Liver (tissue), 9 donors: Measurements from ENCODE around the gene NYAP1. TPM values are rescaled to one million over a fixed set of nuclear protein-coding genes. Genes with fewer than 3 reads are reported as not detected.

Experiments
- DNase-seq: peaks from one replicate; pipeline ENCODE4 v3.0.0-alpha.2; 2017; ENCODE audit warnings: low spot score
- H3K27ac ChIP-seq, 2 donors: one replicate each; pipeline ENCODE4 v1.7.0; 2013; ENCODE audit warnings: inconsistent platforms in 2 of 2, low read length in 2 of 2, control low read depth in 1 of 2, low read depth in 1 of 2, mild to moderate bottlenecking in 1 of 2
- H3K27me3 ChIP-seq, 4 donors: one replicate each; pipeline versions ENCODE4 v1.6.1 to v1.7.0; 2013; ENCODE audit warnings: low read length in 3 of 4, inconsistent platforms in 1 of 4, mild to moderate bottlenecking in 1 of 4, moderate library complexity in 1 of 4; ENCODE audit not compliant: control insufficient read depth in 4 of 4, insufficient read depth in 4 of 4
- H3K36me3 ChIP-seq, 4 donors: one replicate each; pipeline versions ENCODE4 v1.6.1 to v1.7.0; 2013; ENCODE audit warnings: low read length in 3 of 4, mild to moderate bottlenecking in 3 of 4, low read depth in 1 of 4, moderate library complexity in 1 of 4; ENCODE audit not compliant: control insufficient read depth in 4 of 4, insufficient read depth in 3 of 4
- H3K4me1 ChIP-seq, 4 donors: one replicate each; pipeline versions ENCODE4 v1.6.1 to v1.7.0; 2013; ENCODE audit warnings: low read length in 3 of 4, mild to moderate bottlenecking in 3 of 4, moderate library complexity in 1 of 4; ENCODE audit not compliant: control insufficient read depth in 4 of 4, insufficient read depth in 4 of 4
- H3K4me3 ChIP-seq, 3 donors: one replicate each; pipeline versions ENCODE4 v1.6.1 to v1.7.0; 2013; ENCODE audit warnings: low read length in 3 of 3, control low read depth in 1 of 3, low read depth in 1 of 3, mild to moderate bottlenecking in 1 of 3
- H3K9ac ChIP-seq, 2 donors: one replicate each; pipeline ENCODE4 v1.7.0; 2013; ENCODE audit warnings: low read length in 2 of 2, mild to moderate bottlenecking in 2 of 2, moderate library complexity in 2 of 2, control low read depth in 1 of 2, low read depth in 1 of 2
- H3K9me3 ChIP-seq, 4 donors: one replicate each; pipeline versions ENCODE4 v1.6.1 to v1.7.0; 2013; ENCODE audit warnings: low read length in 3 of 4; ENCODE audit not compliant: control insufficient read depth in 4 of 4
- ATF3 ChIP-seq: IDR thresholded peaks from 2 replicates; pipeline ENCODE4 v1.6.1; 2016; ENCODE audit warnings: antibody characterized with exemption
- CTCF ChIP-seq: fragments of 150-350 bp; IDR thresholded peaks from 2 replicates; pipeline ENCODE4 v1.5.1; 2017; ENCODE audit warnings: improper control_type of control experiment, low read depth, low read length; ENCODE audit not compliant: missing input control
- EGR1 ChIP-seq, 2 donors: IDR thresholded peaks; 2 replicates each; pipeline ENCODE4 v1.6.1; 2016 to 2018; ENCODE audit warnings: antibody characterized with exemption in 2 of 2, low read depth in 2 of 2
- FOXA1 ChIP-seq: IDR thresholded peaks from 2 replicates; pipeline ENCODE4 v1.6.1; 2016; ENCODE audit warnings: antibody characterized with exemption
- FOXA2 ChIP-seq: IDR thresholded peaks from 2 replicates; pipeline ENCODE4 v1.6.1; 2016; ENCODE audit warnings: antibody characterized with exemption
- GABPA ChIP-seq, 2 donors: IDR thresholded peaks in 1 of 2; conservative IDR thresholded peaks in 1 of 2; 2 replicates each; pipeline ENCODE4 v1.6.1; 2016; ENCODE audit warnings: antibody characterized with exemption in 2 of 2, mild to moderate bottlenecking in 1 of 2, moderate library complexity in 1 of 2
- HNF4A ChIP-seq, 2 donors: conservative IDR thresholded peaks; 2 replicates each; pipeline ENCODE4 v1.6.1; 2016; ENCODE audit warnings: antibody characterized with exemption in 2 of 2, mild to moderate bottlenecking in 2 of 2
- MAX ChIP-seq: IDR thresholded peaks from 2 replicates; pipeline ENCODE4 v1.6.1; 2016; ENCODE audit warnings: antibody characterized with exemption
- RAD21 ChIP-seq, 2 donors: IDR thresholded peaks; 2 replicates each; pipeline ENCODE4 v1.6.1; 2016; ENCODE audit warnings: antibody characterized with exemption in 2 of 2, mild to moderate bottlenecking in 2 of 2
- RXRA ChIP-seq, 2 donors: IDR thresholded peaks; 2 replicates each; pipeline ENCODE4 v1.6.1; 2017 to 2018; ENCODE audit warnings: antibody characterized with exemption in 2 of 2, mild to moderate bottlenecking in 1 of 2
- SP1 ChIP-seq: IDR thresholded peaks from 2 replicates; pipeline ENCODE4 v1.6.1; 2018; ENCODE audit warnings: antibody characterized with exemption, mild to moderate bottlenecking
- TAF1 ChIP-seq: conservative IDR thresholded peaks from 2 replicates; pipeline ENCODE4 v1.6.1; 2016; ENCODE audit warnings: antibody characterized with exemption, mild to moderate bottlenecking
- YY1 ChIP-seq: IDR thresholded peaks from 2 replicates; pipeline ENCODE4 v1.6.1; 2016; ENCODE audit warnings: antibody characterized with exemption, mild to moderate bottlenecking
- ZBTB33 ChIP-seq: IDR thresholded peaks from 2 replicates; pipeline ENCODE4 v1.6.1; 2016; ENCODE audit warnings: antibody characterized with exemption
- WGBS: extraction: QIAGEN DNeasy Blood & Tissue Kit; methylation state at CpG from one replicate; pipeline ENCODE4 v1.1.7; 2013; 5-methylcytosine and 5-hydroxymethylcytosine counted together
- polyA plus RNA-seq, 2 donors: library from polyadenylated mRNA; stranded (reverse) in 1 of 2; unstranded in 1 of 2; fragments of 200-250 nt in 1 of 2; fragments of >200 nt in 1 of 2; fragmentation: Nextera tagmentation in 1 of 2; extraction: Ambion mirVana in 1 of 2; gene quantifications; one replicate each; pipeline versions ENCODE4 v1.2.1 to v1.2.3, GENCODE V29; 2013 to 2015
- total RNA-seq, 2 donors: library from RNA; depleted of rRNA; stranded (reverse); fragments of >200 nt; gene quantifications; one replicate each; pipeline ENCODE4 v1.2.3, GENCODE V29; 2014
- donor health status: healthy.
- donor health status: healthy.
- donor health status: healthy.
- donor health status: healthy.
- donor health status: healthy.

NYAP1 gene
- total and polyA plus RNA-seq, 4 donors, result 0.08 to 0.29 (median 0.09) TPM; not detected in 1

- Histone ChIP-seq H3K36me3 (peaks cover 0 to 1% (median 0%) of the 10 kb centered on the region in 4 donors), H3K27ac (no peak overlapping the region)
- DNase-seq, result no peak
These were observed 18.4 kb upstream of the NYAP1 start for GRCh38 chr7:100465299-100465698.

GRCh38 chr7:100465702-100466311 lies 17.9 kb upstream of the NYAP1 start:
- no peak overlapping the region for H3K9ac ChIP-seq
- 16% methylated on average over 17 of the region's 17 CpGs for WGBS
- H3K4me3 ChIP-seq, result no peak overlapping the region
- peaks cover 0 to 3% (median 0%) of the 10 kb centered on the region in 4 donors for H3K36me3 ChIP-seq
- H3K4me1 ChIP-seq, result peaks cover 5 to 15% (median 11%) of the 10 kb centered on the region in 4 donors
- H3K27me3 ChIP-seq, result no peaks in the 10 kb centered on the region
- H3K9me3 ChIP-seq, result no peaks in the 10 kb centered on the region
- H3K27ac ChIP-seq, result no peak overlapping the region
- no peak for TF ChIP-seq FOXA2
- TF ChIP-seq RXRA (IDR thresholded peaks at IDR 0.05), result peak in 1 of 2 donors; percentile 21
- TF ChIP-seq CTCF, result peak; percentile 50
- peak; percentile 79 to 82 for TF ChIP-seq RAD21 (IDR thresholded peaks at IDR 0.05)
- no peak for DNase-seq

More at GRCh38 chr7:100465299-100465698, 18.4 kb upstream of the NYAP1 start:
- TF ChIP-seq EGR1 (IDR thresholded peaks at IDR 0.05; ENCODE audit: low read depth in 2 of 2) (no peak), SP1 (no peak), RAD21 (IDR thresholded peaks at IDR 0.05) (no peak), TAF1 (no peak), MAX (no peak), GABPA (IDR thresholded peaks at IDR 0.05 in 1 of 2, conservative IDR thresholded peaks at IDR 0.05 in 1 of 2) (no peak), FOXA1 (no peak), ATF3 (no peak), HNF4A (conservative IDR thresholded peaks at IDR 0.05) (no peak), YY1 (no peak), CTCF (no peak), FOXA2 (no peak), ZBTB33 (no peak)
- Histone ChIP-seq H3K27me3 (no peaks in the 10 kb centered on the region), H3K4me3 (no peak overlapping the region), H3K9ac (no peak overlapping the region), H3K4me1 (peaks cover 5 to 15% (median 11%) of the 10 kb centered on the region in 4 donors), H3K9me3 (no peaks in the 10 kb centered on the region)
- WGBS, result 77% methylated on average over 8 of the region's 8 CpGs
